Daoy (cell line): ENCODE measurements around the gene NOL4L. TPM values are rescaled to one million over a fixed set of nuclear protein-coding genes. Genes with fewer than 3 reads are reported as not detected.
"Not testable (repeated sequence)": the region's sequence is repeated elsewhere in the genome, so short reads cannot be mapped to it uniquely, and the experiment has no call there.

Experiments used
- DNase-seq: peaks from one replicate; pipeline ENCODE4 v3.0.0-alpha.2; 2015; ENCODE audit warnings: low read depth
- total RNA-seq: library from RNA; depleted of rRNA; stranded (reverse); fragments of >200 nt; shearing (Covaris generic); gene quantifications from 2 replicates; pipeline ENCODE4 v1.2.3, GENCODE V29; 2014; rRNA removed

The NOL4L gene
- total RNA-seq, 1 experiment from 2014 or later: 11.3 TPM

GRCh38 chr20:32421290-32421689 lies 163.8 kb downstream of the NOL4L start:
- DNase-seq: no peak

GRCh38 chr20:32418376-32418775 lies 166.8 kb downstream of the NOL4L start:
- no peak for DNase-seq

GRCh38 chr20:32416206-32416605 lies 168.9 kb downstream of the NOL4L start:
- no peak for DNase-seq

GRCh38 chr20:32415494-32415893 lies 169.6 kb downstream of the NOL4L start:
- DNase-seq: no peak

GRCh38 chr20:32411955-32412706 lies 173.0 kb downstream of the NOL4L start:
- no peak for DNase-seq

- not testable (repeated sequence) for DNase-seq
These were observed 177.9 kb downstream of the NOL4L start for GRCh38 chr20:32407131-32407750.

- no peak for DNase-seq
These were observed 178.4 kb downstream of the NOL4L start for GRCh38 chr20:32406701-32407100.

- no peak for DNase-seq
These were observed 181.1 kb downstream of the NOL4L start for GRCh38 chr20:32404017-32404416.

GRCh38 chr20:32400476-32400875 lies 184.7 kb downstream of the NOL4L start:
- DNase-seq: no peak

GRCh38 chr20:32397567-32398084 lies 187.5 kb downstream of the NOL4L start:
- no peak for DNase-seq

- DNase-seq: no peak
These were observed 188.4 kb downstream of the NOL4L start for GRCh38 chr20:32396646-32397160.

GRCh38 chr20:32395066-32395465 lies 190.1 kb downstream of the NOL4L start:
- no peak for DNase-seq

Other genes starting within 250 kb of the NOL4L start
- gene ASXL1, start 227.0 kb downstream of the NOL4L start, total RNA-seq: 26.1 and 39.9 TPM in 2 replicates
- not detected in 2 replicates for gene C20orf203, start 88.6 kb upstream of the NOL4L start, total RNA-seq
- gene COMMD7, start 158.1 kb upstream of the NOL4L start, total RNA-seq: 36.1 and 41.0 TPM in 2 replicates
- gene DNMT3B, start 177.1 kb upstream of the NOL4L start, total RNA-seq: 3.7 and 5.4 TPM in 2 replicates
- gene MAPRE1, start 234.6 kb upstream of the NOL4L start, total RNA-seq: 143 and 152 TPM in 2 replicates